IPS-NIHi7 (cell line): ENCODE measurements around the gene ESRRA.
A peak's percentile ranks its signal among the peaks of the same experiment; 100 is the strongest.

ENCODE experiments used
- DNase-seq: peaks from one replicate; pipeline ENCODE4 v3.0.0; 2012; ENCODE audit warnings: mixed read lengths; ENCODE audit errors: extremely low spot score

The ESRRA gene

GRCh38 chr11:64305075-64305690 is at the start of gene ESRRA:
Gene ESRRA, plus strand, starts transcription at chr11:64305524. Its CDS starts 1,656 bp downstream, at chr11:64307180.
- DNase-seq: peak; percentile 95

- DNase-seq: no peak
Measured at GRCh38 chr11:64256300-64256699, 49.0 kb upstream of the ESRRA start.

- no peak for DNase-seq
Measured at GRCh38 chr11:64258356-64258755, 47.0 kb upstream of the ESRRA start.

GRCh38 chr11:64258946-64259532 is 46.3 kb upstream of the ESRRA start:
- no peak for DNase-seq

DNA sequence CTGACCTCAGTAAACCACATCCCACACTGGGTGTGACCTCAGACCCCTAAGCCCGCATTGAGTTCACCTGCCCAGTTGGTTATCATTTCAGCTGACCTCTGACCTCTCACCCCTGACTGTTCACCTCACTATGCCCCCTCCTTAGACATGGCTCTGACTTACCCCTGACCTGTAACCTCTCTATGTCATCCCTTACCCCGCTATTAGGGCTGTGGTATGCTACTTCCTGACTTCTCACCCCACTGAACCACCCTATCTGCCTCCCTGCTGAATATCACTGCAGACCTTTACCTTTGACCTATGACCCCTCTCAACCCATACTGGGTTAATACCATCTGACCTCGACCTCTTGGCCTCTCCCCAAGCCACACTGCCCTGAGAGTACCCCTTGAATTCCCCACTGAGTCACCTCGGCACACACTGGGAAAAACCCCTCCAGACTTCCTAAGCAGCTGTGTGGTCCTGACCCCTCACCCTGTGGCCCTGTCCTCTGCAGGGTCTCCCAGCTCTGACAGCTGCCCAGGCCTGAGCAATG is 45.7 kb upstream of the ESRRA start:
- no peak for DNase-seq

DNA sequence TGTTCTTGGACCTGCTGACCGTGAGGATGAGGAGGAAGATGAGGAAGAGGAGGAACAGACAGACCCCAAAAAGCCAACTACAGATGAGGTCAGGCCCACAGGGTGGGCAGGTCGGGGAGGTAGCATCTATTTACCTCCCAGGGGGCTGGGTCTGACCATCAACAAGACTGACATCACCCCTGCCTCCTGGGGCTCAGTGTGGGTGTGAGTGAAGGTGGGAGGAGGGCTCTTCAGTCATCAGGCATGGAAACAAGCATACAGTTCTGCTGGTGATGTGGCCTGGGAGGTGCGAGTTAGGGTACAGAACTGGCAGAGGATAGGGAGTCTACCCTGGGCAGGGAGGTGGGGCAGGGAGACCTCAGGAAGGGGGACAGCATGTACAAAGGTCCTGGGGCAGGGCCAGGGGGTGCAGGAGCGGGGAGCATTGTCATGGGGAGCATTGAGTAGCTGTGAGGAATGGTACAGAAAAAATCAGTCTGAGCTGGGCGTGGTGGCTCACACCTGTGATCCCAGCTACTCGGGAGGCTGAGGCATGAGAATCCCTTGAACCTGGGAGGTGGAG is 45.1 kb upstream of the ESRRA start:
- no peak for DNase-seq

DNA sequence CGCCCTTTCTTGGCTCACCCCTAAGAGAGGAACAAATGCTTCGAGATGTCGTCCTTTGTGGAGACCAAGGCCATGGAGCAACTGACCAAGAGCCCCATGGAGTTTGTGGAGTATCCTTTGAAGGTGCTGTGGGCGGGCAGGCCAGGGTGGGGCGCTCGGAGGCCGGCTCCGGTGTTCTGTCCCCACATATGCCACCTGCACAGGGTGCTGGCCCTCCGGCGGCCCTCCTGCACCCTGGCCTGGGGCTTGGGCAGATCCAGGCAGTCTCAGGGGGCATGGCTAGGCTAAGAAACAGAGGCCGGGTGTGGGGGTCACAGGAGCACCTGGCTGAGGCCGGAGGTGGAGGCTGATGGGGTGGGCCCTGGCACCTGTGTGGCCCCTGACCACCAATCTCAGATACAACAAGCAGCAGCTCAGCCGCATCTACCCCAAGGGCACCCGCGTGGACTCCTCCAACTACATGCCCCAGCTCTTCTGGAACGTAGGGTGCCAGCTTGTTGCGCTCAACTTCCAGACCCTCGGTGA is 43.7 kb upstream of the ESRRA start:
- DNase-seq: no peak

- no peak for DNase-seq
Measured at GRCh38 chr11:64262271-64263002, 42.9 kb upstream of the ESRRA start.

DNA sequence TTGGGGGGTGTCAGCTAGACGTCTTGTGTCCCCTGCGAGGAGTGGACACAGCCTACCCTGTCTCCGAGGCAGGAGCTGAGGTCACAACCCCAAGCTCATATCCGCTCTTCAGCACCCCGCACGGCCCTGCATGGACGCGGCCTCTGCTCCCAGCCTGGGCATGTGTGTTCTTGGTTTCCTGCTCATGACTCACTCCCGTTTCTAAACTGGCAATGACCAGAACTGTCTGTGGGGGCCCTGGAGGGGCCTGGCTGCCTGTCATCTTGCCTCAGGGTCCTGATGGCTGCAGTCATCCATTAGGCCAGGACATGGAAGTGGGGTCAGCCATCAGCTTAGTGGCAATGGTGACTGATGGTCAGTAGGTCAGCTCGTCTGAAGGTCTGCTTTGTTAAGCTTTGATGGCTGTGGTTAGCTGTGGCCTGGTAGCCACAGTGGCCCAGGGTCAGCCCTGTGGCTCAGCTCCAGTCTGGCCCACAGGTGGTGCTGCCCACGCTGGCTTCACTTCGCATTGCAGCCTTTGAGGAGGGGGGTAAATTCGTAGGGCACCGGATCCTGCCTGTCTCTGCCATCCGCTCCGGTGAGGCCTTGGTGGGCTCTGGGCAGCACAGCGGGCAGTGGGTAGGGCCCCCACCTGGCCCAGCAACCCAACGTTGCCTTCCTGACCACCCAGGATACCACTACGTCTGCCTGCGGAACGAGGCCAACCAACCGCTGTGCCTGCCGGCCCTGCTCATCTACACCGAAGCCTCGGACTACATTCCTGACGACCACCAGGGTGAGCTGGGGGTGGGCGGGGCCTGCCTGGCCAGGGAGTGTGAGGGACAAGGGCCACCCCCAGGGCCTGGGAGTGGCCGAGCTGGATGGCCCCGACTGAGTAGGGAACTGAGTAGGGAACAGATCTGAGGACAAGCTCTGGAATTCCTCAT is 42.0 kb upstream of the ESRRA start:
- no peak for DNase-seq

DNA sequence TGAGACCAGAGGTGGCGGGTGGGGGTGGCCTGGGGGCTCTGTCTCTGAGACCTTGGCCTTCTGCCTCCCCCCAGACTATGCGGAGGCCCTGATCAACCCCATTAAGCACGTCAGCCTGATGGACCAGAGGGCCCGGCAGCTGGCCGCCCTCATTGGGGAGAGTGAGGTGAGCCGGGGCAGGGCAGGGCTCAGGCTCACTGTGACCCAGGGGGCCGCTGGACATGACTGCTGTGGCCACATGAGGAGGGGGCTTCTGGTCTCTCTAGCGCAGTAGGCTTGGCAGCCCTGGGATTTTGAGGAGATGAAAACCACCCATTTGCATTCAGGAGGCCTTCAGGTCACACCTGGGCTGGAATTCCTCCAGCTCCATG is 41.4 kb upstream of the ESRRA start:
- no peak for DNase-seq

DNA sequence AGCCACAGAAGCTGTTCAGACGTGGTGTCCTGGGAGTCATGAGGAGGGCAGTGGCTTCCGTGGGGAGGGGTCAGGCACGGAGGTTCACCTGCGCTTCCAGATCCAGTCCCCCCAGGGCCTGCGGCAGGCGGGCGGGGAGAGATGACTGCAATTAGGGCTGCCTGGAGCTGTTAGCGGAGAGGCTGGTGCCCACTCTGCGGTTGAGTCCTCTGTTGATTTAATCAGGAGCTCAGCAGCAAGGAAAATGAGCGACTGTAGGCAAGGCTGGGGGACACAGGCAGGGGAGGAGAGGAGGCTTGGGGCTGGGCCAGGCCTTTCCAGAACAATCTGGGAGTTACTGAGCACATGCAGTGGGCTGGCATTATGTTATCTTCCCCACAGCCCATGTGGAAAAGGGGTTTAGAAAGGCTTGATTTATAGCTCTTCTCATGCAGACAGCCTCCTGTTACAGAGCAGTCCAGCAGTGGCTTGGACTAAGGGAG is 40.9 kb upstream of the ESRRA start:
- DNase-seq: no peak

- no peak for DNase-seq
Measured at GRCh38 chr11:64265176-64266160, 39.9 kb upstream of the ESRRA start.

DNA sequence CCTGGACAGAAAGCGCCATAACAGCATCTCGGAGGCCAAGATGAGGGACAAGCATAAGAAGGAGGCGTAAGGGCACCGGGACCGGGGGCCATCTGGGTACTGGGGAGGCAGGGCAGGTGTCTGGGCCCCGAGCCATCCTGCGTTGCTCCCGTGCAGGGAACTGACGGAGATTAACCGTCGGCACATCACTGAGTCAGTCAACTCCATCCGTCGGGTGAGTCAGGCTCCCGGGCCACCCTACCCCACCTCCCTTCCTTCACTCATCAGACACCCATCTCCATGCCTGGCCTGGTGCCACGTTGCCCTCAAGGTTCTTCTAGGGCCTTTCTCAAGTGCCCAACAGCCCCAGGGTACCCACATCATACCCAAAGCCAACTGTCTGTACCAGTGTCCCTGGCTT is 39.0 kb upstream of the ESRRA start:
- DNase-seq: no peak

- DNase-seq: no peak
Measured at GRCh38 chr11:64267207-64267945, 37.9 kb upstream of the ESRRA start.

- peak; percentile 15 for DNase-seq
Measured at GRCh38 chr11:64268025-64268892, 37.1 kb upstream of the ESRRA start.

- DNase-seq: no peak
Measured at GRCh38 chr11:64268893-64269539, 36.3 kb upstream of the ESRRA start.

- peak; percentile 84 for DNase-seq
Measured at GRCh38 chr11:64269540-64270220, 35.6 kb upstream of the ESRRA start.
